WTC11 (cell line): ENCODE results near the gene TMEM94. TPM values are rescaled to one million over a fixed set of nuclear protein-coding genes. Genes with fewer than 3 reads are reported as not detected.

Experiments
- ATAC-seq: fragments of 200-7000 bp; cut with Tn5 transposase; 2 replicates; pipeline ENCODE4 v1.10.0; 2021; ENCODE audit warnings: mild to moderate bottlenecking, moderate library complexity
- CTCF ChIA-PET: fragments of 300-600 bp; sonication (Branson Sonifier 250); formaldehyde crosslinking; loops from one replicate; lab custom pipeline; 2021; ENCODE audit warnings: antibody characterized with exemption; lab: Charles Lee
- POLR2A ChIA-PET: fragments of 350-600 bp; sonication (Branson Sonifier 250); formaldehyde crosslinking; loops from one replicate; lab custom pipeline; 2021; ENCODE audit warnings: antibody characterized with exemption; lab: Charles Lee
- DNase-seq: peaks from one replicate; pipeline ENCODE4 v3.0.0; 2021; ENCODE audit warnings: low spot score
- H3K27ac Mint-ChIP-seq: 2 replicates; pipeline ENCODE4 v1.8.0; 2021; ENCODE audit warnings: mixed read lengths
- H3K27me3 Mint-ChIP-seq: 2 replicates; pipeline ENCODE4 v1.8.0; 2021; ENCODE audit warnings: low read depth, mild to moderate bottlenecking, moderate library complexity, mixed read lengths
- H3K36me3 Mint-ChIP-seq: 2 replicates; pipeline ENCODE4 v1.8.0; 2021; ENCODE audit warnings: mixed read lengths
- H3K4me1 Mint-ChIP-seq: 2 replicates; pipeline ENCODE4 v1.8.0; 2022; ENCODE audit warnings: mixed read lengths
- H3K4me3 Mint-ChIP-seq: 2 replicates; pipeline ENCODE4 v1.8.0; 2021; ENCODE audit warnings: mild to moderate bottlenecking, moderate library complexity, mixed read lengths
- H3K9me3 Mint-ChIP-seq: 2 replicates; pipeline ENCODE4 v1.8.0; 2021; ENCODE audit warnings: mixed read lengths
- ATF1 ChIP-seq: sonication (generic); formaldehyde crosslinking; IDR thresholded peaks from 2 replicates; pipeline ENCODE4 v1.8.1; 2023; ENCODE audit warnings: mild to moderate bottlenecking, moderate library complexity, missing genetic modification reagents
- ETV6 ChIP-seq: sonication (generic); formaldehyde crosslinking; IDR thresholded peaks from 2 replicates; pipeline ENCODE4 v1.8.1; 2022; ENCODE audit warnings: mild to moderate bottlenecking, missing genetic modification reagents
- GTF2I ChIP-seq: fragments of 250-450 bp; sonication (Bioruptor Pico); conservative IDR thresholded peaks from 2 replicates; pipeline ENCODE4 v1.4.0; 2021; ENCODE audit warnings: mild to moderate bottlenecking
- MXD4 ChIP-seq: fragments of 250-450 bp; sonication (Bioruptor Pico); IDR thresholded peaks from 2 replicates; pipeline ENCODE4 v1.8.0; 2021; ENCODE audit warnings: mild to moderate bottlenecking, moderate library complexity, borderline replicate concordance
- NR2C2 ChIP-seq: sonication (generic); formaldehyde crosslinking; IDR thresholded peaks from 2 replicates; pipeline ENCODE4 v1.8.0; 2022; ENCODE audit warnings: mild to moderate bottlenecking, missing genetic modification reagents
- NR3C1 ChIP-seq: sonication (generic); formaldehyde crosslinking; conservative IDR thresholded peaks from 2 replicates; pipeline ENCODE4 v1.8.1; 2023; ENCODE audit warnings: low read depth, mild to moderate bottlenecking, missing genetic modification reagents
- PRRX2 ChIP-seq: fragments of 250-450 bp; sonication (Bioruptor Pico); IDR thresholded peaks from 2 replicates; pipeline ENCODE4 v1.8.0; 2021; ENCODE audit warnings: mild to moderate bottlenecking
- RORB ChIP-seq: fragments of 250-450 bp; sonication (Bioruptor Pico); IDR thresholded peaks from 2 replicates; pipeline ENCODE4 v1.9.0; 2021; ENCODE audit warnings: mild to moderate bottlenecking
- SMAD3 ChIP-seq: sonication (generic); formaldehyde crosslinking; IDR thresholded peaks from 2 replicates; pipeline ENCODE4 v1.8.0; 2022; ENCODE audit warnings: missing genetic modification reagents, mild to moderate bottlenecking, borderline replicate concordance
- ZNF263 ChIP-seq: sonication (generic); formaldehyde crosslinking; IDR thresholded peaks from 2 replicates; pipeline ENCODE4 v1.8.1; 2022; ENCODE audit warnings: low read depth, mild to moderate bottlenecking, moderate library complexity, missing genetic modification reagents
- total RNA-seq: library from RNA; stranded (reverse); gene quantifications from 3 replicates; pipeline ENCODE4 v1.2.3, GENCODE V29; 2021
- TF ChIP-seq, protein P1 (sequence below): sonication (generic); formaldehyde crosslinking; IDR thresholded peaks from 2 replicates; pipeline ENCODE4 v1.8.0; 2022; ENCODE audit warnings: mild to moderate bottlenecking, missing genetic modification reagents
- TF ChIP-seq, protein P2 (sequence below): fragments of 250-450 bp; sonication (Bioruptor Pico); IDR thresholded peaks from 2 replicates; pipeline ENCODE4 v2.1.2; 2022; ENCODE audit warnings: mild to moderate bottlenecking, moderate library complexity
- TF ChIP-seq, protein P3 (sequence below): sonication (generic); formaldehyde crosslinking; IDR thresholded peaks from 2 replicates; pipeline ENCODE4 v1.8.1; 2023; ENCODE audit warnings: mild to moderate bottlenecking, moderate library complexity, missing genetic modification reagents
- TF ChIP-seq, protein P4 (sequence below): sonication (generic); formaldehyde crosslinking; IDR thresholded peaks from 2 replicates; pipeline ENCODE4 v1.8.0; 2023; ENCODE audit warnings: mild to moderate bottlenecking, missing genetic modification reagents
- TF ChIP-seq, protein P5 (sequence below): fragments of 200-600 bp; IDR thresholded peaks from 2 replicates; pipeline ENCODE4 v1.8.0; 2022; ENCODE audit warnings: antibody characterized with exemption
- TF ChIP-seq, protein P6 (sequence below): sonication (generic); formaldehyde crosslinking; IDR thresholded peaks from 2 replicates; pipeline ENCODE4 v1.8.1; 2022; ENCODE audit warnings: low read depth, missing genetic modification reagents, borderline replicate concordance
- TF ChIP-seq, protein P7 (sequence below): sonication (generic); formaldehyde crosslinking; IDR thresholded peaks from 2 replicates; pipeline ENCODE4 v1.8.1; 2023; ENCODE audit warnings: mild to moderate bottlenecking, missing genetic modification reagents

The TMEM94 gene
- total RNA-seq, 1 experiment from 2014 or later = 76.9 TPM

DNA sequence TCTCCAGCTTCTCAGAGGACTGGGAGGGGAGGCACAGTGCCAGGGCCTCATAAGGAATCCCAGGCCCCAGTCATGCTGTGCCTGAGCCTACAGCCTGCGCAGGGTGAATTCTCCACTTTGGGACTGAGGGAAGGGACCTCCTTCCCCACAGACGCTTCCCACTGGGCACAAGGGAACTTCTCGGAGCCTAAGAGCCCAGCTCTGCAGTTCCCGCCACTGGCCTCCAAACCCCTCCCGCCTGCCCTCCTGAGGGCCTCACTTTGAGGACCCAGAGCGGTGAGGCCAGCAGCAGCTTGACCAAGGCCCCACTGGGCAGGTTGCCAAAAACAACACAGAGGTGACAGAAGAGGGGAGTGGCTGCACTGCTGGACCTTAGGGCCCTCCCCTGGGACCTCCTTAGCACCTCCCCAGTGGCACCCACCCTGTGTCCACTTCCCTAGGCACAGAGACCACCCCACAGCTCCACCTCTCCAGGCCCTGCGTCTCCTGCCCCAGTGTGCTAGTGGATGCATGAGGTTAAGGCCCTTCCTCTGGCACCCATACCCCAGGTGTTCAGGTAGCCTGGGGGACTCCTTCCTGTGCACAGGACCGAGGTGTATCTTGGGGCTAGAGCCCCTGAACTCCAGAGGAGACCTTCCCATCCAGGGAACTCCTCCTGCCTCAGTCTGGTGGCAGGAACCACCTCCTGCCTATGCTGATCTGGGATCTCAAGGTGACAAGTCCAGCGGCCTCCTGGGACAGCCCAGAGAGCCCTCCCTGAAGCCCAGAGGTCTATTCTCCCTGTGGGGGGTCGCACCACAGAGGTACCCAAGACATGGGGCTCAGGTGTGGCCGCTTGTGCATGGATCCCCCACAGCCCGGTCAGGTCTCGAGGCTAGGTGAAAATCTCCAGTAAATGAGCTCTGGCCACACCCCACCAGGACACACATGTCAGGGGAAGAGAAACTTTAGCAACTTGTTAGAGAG is 55.5 kb downstream of the TMEM94 start:
- no peaks in the 10 kb centered on the region for H3K9me3 Mint-ChIP-seq
- peaks cover 5% of the 10 kb centered on the region; the same call in 1 of the 2 replicates for H3K36me3 Mint-ChIP-seq
- H3K27me3 Mint-ChIP-seq = no peaks in the 10 kb centered on the region
- ChIA-PET POLR2A (interaction anchor here (0.7 kb wide), 1 partner anchor 367 kb away, joined by 4 read pairs; no protein-coding TSS in a partner anchor), CTCF (interaction anchor here (0.7 to 1.7 kb wide), 4 partner anchors 89 to 236 kb away, joined by 3 to 5 read pairs (median 4); partner anchors contain the start of gene SMIM5)
- H3K4me1 Mint-ChIP-seq = peaks cover 9% of the 10 kb centered on the region; the same call in 1 of the 2 replicates
- DNase-seq = no peak
- TF ChIP-seq SMAD3 (no peak), ZNF263 (CRISPR knock-in tag) (no peak), NR2C2 (CRISPR knock-in tag) (no peak), MXD4 (no peak), PRRX2 (CRISPR knock-in tag) (no peak)
- TF ChIP-seq, protein P1, sequence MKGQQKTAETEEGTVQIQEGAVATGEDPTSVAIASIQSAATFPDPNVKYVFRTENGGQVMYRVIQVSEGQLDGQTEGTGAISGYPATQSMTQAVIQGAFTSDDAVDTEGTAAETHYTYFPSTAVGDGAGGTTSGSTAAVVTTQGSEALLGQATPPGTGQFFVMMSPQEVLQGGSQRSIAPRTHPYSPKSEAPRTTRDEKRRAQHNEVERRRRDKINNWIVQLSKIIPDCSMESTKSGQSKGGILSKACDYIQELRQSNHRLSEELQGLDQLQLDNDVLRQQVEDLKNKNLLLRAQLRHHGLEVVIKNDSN (CRISPR knock-in tag) = no peak
- TF ChIP-seq, protein P2, sequence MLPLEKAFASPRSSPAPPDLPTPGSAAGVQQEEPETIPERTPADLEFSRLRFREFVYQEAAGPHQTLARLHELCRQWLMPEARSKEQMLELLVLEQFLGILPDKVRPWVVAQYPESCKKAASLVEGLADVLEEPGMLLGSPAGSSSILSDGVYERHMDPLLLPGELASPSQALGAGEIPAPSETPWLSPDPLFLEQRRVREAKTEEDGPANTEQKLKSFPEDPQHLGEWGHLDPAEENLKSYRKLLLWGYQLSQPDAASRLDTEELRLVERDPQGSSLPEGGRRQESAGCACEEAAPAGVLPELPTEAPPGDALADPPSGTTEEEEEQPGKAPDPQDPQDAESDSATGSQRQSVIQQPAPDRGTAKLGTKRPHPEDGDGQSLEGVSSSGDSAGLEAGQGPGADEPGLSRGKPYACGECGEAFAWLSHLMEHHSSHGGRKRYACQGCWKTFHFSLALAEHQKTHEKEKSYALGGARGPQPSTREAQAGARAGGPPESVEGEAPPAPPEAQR = no peak
- TF ChIP-seq, protein P3, sequence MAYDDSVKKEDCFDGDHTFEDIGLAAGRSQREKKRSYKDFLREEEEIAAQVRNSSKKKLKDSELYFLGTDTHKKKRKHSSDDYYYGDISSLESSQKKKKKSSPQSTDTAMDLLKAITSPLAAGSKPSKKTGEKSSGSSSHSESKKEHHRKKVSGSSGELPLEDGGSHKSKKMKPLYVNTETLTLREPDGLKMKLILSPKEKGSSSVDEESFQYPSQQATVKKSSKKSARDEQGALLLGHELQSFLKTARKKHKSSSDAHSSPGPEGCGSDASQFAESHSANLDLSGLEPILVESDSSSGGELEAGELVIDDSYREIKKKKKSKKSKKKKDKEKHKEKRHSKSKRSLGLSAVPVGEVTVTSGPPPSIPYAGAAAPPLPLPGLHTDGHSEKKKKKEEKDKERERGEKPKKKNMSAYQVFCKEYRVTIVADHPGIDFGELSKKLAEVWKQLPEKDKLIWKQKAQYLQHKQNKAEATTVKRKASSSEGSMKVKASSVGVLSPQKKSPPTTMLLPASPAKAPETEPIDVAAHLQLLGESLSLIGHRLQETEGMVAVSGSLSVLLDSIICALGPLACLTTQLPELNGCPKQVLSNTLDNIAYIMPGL = no peak
- TF ChIP-seq, protein P4, sequence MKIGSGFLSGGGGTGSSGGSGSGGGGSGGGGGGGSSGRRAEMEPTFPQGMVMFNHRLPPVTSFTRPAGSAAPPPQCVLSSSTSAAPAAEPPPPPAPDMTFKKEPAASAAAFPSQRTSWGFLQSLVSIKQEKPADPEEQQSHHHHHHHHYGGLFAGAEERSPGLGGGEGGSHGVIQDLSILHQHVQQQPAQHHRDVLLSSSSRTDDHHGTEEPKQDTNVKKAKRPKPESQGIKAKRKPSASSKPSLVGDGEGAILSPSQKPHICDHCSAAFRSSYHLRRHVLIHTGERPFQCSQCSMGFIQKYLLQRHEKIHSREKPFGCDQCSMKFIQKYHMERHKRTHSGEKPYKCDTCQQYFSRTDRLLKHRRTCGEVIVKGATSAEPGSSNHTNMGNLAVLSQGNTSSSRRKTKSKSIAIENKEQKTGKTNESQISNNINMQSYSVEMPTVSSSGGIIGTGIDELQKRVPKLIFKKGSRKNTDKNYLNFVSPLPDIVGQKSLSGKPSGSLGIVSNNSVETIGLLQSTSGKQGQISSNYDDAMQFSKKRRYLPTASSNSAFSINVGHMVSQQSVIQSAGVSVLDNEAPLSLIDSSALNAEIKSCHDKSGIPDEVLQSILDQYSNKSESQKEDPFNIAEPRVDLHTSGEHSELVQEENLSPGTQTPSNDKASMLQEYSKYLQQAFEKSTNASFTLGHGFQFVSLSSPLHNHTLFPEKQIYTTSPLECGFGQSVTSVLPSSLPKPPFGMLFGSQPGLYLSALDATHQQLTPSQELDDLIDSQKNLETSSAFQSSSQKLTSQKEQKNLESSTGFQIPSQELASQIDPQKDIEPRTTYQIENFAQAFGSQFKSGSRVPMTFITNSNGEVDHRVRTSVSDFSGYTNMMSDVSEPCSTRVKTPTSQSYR (CRISPR knock-in tag) = no peak
- no peak overlapping the region for H3K27ac Mint-ChIP-seq
- no peak overlapping the region for H3K4me3 Mint-ChIP-seq
- ATAC-seq = no peak

DNA sequence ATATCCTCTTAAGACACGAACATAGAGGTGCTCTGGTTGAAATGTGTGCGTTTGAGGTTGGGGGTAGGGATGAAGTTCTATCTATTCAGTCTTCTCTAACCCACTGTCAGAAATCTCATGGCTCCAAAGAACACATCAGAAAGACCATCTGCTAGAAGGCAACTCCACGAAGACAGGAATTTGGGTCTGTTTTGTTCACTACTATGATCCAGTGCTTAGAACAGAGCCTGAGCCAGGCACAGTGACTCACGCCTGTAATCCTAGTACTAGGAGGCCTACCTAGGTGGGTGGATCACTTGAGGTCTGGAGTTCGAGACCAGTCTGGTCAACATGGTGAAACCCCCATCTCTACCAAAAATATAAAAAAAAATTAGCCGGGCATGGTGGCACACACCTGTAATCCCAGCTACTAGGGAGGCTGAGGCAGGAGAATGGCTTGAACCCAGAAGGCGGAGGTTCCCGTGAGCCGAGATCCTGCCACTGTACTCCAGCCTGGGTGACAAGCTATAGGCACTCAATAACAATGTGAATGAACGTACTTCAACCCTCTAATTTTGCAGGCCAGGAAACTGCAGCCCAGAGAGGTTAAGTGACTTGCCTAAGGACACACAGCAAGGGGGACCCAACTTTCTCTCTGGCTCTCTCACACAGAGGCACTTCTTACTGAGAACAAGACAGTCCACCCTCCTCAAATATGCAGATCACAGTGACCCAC is 56.6 kb downstream of the TMEM94 start:
- no peak overlapping the region for H3K27ac Mint-ChIP-seq
- no peaks in the 10 kb centered on the region for H3K27me3 Mint-ChIP-seq
- POLR2A ChIA-PET = interaction anchor here (0.7 kb wide), 1 partner anchor 366 kb away, joined by 4 read pairs; no protein-coding TSS in a partner anchor
- H3K36me3 Mint-ChIP-seq = peaks cover 11% of the 10 kb centered on the region
- H3K4me3 Mint-ChIP-seq = peak overlapping the region; percentile 14; the same call in 1 of the 2 replicates
- TF ChIP-seq GTF2I (CRISPR knock-in tag) = 0 out of 2 replicates have a peak, but pooled peaks have one; percentile 21
- no peak for TF ChIP-seq ATF1 (CRISPR knock-in tag)
- DNase-seq = no peak
- CTCF ChIA-PET = interaction anchor here (1.4 to 1.7 kb wide), 3 partner anchors 88 to 235 kb away, joined by 3 to 5 read pairs (median 4); partner anchors contain the start of gene SMIM5
- no peaks in the 10 kb centered on the region for H3K9me3 Mint-ChIP-seq
- ATAC-seq = no peak
- peaks cover 16% of the 10 kb centered on the region for H3K4me1 Mint-ChIP-seq

DNA sequence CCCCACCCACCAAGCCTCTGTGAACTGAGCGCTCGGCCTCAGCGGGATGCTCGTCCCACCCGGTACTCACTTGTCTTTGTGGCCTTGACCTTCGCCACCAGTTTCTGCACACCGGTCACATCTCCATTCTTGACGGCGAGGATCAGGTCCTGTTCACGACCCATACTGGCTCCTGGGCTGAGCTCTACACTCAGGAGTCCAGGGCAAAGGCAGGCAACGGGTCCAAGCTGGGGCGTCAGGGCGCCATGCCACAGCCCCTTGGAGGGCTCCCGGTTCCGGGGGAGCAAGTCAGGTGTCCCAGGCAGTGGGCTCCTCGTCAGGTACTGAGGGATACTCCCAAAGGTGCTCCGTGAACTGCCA is 57.2 kb downstream of the TMEM94 start:
- peak overlapping the region; percentile 73 for H3K4me3 Mint-ChIP-seq
- H3K9me3 Mint-ChIP-seq = no peaks in the 10 kb centered on the region
- ATAC-seq (no peak), DNase-seq (no peak)
- peaks cover 15% of the 10 kb centered on the region for H3K36me3 Mint-ChIP-seq
- H3K4me1 Mint-ChIP-seq = peaks cover 19% of the 10 kb centered on the region
- CTCF ChIA-PET = interaction anchor here (1.4 to 1.7 kb wide), 5 partner anchors 9 to 119 kb away, joined by 5 to 6 read pairs (median 6); partner anchors contain the start of genes LLGL2 and SMIM5
- POLR2A ChIA-PET = no interaction called here
- H3K27ac Mint-ChIP-seq = no peak overlapping the region
- H3K27me3 Mint-ChIP-seq = no peaks in the 10 kb centered on the region
- TF ChIP-seq, protein P5, sequence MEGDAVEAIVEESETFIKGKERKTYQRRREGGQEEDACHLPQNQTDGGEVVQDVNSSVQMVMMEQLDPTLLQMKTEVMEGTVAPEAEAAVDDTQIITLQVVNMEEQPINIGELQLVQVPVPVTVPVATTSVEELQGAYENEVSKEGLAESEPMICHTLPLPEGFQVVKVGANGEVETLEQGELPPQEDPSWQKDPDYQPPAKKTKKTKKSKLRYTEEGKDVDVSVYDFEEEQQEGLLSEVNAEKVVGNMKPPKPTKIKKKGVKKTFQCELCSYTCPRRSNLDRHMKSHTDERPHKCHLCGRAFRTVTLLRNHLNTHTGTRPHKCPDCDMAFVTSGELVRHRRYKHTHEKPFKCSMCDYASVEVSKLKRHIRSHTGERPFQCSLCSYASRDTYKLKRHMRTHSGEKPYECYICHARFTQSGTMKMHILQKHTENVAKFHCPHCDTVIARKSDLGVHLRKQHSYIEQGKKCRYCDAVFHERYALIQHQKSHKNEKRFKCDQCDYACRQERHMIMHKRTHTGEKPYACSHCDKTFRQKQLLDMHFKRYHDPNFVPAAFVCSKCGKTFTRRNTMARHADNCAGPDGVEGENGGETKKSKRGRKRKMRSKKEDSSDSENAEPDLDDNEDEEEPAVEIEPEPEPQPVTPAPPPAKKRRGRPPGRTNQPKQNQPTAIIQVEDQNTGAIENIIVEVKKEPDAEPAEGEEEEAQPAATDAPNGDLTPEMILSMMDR = no peak
- TF ChIP-seq NR3C1 (CRISPR knock-in tag) (no peak), RORB (no peak), ETV6 (no peak)
- TF ChIP-seq, protein P6, sequence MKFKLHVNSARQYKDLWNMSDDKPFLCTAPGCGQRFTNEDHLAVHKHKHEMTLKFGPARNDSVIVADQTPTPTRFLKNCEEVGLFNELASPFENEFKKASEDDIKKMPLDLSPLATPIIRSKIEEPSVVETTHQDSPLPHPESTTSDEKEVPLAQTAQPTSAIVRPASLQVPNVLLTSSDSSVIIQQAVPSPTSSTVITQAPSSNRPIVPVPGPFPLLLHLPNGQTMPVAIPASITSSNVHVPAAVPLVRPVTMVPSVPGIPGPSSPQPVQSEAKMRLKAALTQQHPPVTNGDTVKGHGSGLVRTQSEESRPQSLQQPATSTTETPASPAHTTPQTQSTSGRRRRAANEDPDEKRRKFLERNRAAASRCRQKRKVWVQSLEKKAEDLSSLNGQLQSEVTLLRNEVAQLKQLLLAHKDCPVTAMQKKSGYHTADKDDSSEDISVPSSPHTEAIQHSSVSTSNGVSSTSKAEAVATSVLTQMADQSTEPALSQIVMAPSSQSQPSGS = no peak
- TF ChIP-seq, protein P7, sequence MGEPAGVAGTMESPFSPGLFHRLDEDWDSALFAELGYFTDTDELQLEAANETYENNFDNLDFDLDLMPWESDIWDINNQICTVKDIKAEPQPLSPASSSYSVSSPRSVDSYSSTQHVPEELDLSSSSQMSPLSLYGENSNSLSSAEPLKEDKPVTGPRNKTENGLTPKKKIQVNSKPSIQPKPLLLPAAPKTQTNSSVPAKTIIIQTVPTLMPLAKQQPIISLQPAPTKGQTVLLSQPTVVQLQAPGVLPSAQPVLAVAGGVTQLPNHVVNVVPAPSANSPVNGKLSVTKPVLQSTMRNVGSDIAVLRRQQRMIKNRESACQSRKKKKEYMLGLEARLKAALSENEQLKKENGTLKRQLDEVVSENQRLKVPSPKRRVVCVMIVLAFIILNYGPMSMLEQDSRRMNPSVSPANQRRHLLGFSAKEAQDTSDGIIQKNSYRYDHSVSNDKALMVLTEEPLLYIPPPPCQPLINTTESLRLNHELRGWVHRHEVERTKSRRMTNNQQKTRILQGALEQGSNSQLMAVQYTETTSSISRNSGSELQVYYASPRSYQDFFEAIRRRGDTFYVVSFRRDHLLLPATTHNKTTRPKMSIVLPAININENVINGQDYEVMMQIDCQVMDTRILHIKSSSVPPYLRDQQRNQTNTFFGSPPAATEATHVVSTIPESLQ (CRISPR knock-in tag) = no peak
